ENCODE measurements around the gene IL17REL. TPM values are rescaled to one million over a fixed set of nuclear protein-coding genes. Genes with fewer than 3 reads are reported as not detected.

The IL17REL gene
- total and polyA plus RNA-seq, 10 of the 15 experiments (the other 5 are each of a cell fraction or from before 2014, with no cell fraction given): 0.03 TPM; not detected in 9

DNA sequence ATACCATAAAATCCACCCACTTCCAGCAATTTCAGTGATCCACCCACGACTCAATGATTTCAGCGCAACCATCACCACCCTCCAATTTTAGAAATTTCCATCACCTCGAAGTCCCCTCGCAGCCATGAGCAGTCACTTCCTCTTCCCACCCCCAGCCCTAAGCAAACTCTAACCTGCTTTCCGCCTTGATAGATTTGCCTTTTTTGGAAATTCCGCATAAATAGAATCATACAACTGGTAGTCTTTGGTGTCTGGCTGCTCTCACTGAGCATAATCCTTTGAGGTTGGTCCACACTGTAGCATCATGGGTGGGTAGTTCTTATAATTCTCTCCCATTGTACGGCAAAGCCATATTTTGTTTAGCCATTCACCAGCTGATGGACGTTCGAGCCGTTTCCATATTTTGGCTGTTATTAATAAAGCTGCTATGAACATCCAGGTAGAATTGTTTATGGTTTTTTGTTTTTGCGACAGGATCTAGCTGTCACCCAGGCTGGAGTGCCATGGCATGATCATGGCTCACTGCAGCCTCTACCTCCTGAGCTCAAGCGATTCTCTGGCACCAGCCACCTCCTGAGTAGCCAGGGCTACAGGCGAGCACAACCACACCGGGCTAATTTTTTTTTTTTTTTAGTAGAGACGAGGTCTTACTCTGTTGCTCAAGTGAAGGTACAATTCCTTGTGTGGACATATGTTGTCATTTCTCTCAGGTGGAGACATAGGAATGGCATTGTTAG, 36.0 kb downstream of the IL17REL start (continued):
- TF ChIP-seq, protein P1, sequence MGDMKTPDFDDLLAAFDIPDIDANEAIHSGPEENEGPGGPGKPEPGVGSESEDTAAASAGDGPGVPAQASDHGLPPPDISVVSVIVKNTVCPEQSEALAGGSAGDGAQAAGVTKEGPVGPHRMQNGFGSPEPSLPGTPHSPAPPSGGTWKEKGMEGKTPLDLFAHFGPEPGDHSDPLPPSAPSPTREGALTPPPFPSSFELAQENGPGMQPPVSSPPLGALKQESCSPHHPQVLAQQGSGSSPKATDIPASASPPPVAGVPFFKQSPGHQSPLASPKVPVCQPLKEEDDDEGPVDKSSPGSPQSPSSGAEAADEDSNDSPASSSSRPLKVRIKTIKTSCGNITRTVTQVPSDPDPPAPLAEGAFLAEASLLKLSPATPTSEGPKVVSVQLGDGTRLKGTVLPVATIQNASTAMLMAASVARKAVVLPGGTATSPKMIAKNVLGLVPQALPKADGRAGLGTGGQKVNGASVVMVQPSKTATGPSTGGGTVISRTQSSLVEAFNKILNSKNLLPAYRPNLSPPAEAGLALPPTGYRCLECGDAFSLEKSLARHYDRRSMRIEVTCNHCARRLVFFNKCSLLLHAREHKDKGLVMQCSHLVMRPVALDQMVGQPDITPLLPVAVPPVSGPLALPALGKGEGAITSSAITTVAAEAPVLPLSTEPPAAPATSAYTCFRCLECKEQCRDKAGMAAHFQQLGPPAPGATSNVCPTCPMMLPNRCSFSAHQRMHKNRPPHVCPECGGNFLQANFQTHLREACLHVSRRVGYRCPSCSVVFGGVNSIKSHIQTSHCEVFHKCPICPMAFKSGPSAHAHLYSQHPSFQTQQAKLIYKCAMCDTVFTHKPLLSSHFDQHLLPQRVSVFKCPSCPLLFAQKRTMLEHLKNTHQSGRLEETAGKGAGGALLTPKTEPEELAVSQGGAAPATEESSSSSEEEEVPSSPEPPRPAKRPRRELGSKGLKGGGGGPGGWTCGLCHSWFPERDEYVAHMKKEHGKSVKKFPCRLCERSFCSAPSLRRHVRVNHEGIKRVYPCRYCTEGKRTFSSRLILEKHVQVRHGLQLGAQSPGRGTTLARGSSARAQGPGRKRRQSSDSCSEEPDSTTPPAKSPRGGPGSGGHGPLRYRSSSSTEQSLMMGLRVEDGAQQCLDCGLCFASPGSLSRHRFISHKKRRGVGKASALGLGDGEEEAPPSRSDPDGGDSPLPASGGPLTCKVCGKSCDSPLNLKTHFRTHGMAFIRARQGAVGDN (IDR thresholded peaks at IDR 0.05): peak; percentile 62; the same call in 1 of the 2 replicates
- TF ChIP-seq, protein P2, sequence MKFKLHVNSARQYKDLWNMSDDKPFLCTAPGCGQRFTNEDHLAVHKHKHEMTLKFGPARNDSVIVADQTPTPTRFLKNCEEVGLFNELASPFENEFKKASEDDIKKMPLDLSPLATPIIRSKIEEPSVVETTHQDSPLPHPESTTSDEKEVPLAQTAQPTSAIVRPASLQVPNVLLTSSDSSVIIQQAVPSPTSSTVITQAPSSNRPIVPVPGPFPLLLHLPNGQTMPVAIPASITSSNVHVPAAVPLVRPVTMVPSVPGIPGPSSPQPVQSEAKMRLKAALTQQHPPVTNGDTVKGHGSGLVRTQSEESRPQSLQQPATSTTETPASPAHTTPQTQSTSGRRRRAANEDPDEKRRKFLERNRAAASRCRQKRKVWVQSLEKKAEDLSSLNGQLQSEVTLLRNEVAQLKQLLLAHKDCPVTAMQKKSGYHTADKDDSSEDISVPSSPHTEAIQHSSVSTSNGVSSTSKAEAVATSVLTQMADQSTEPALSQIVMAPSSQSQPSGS (IDR thresholded peaks at IDR 0.05; ENCODE audit: low read length): peak; percentile 4; the same call in 1 of the 2 replicates
- TF ChIP-seq ATF7 (IDR thresholded peaks at IDR 0.05; ENCODE audit: low read depth) (peak; percentile 91), MYC (IDR thresholded peaks at IDR 0.05; ENCODE audit: insufficient read depth, insufficient read length, insufficient replicate concordance, low read length, severe bottlenecking) (no peak), SRF (IDR thresholded peaks at IDR 0.05; ENCODE audit: low read depth in 2 of 2, low read length in 2 of 2) (peak; percentile 87 to 99), TCF12 (IDR thresholded peaks at IDR 0.05; ENCODE audit: low read depth, low read length) (no peak), SP1 (IDR thresholded peaks at IDR 0.05; ENCODE audit: low read depth, low read length) (peak; percentile 42), IKZF1 (conservative IDR thresholded peaks at IDR 0.05) (peak; percentile 26), TBL1XR1 (IDR thresholded peaks at IDR 0.05; ENCODE audit: low read depth, low read length) (peak; percentile 48; the same call in 1 of the 2 replicates), CHD2 (IDR thresholded peaks at IDR 0.05; ENCODE audit: borderline replicate concordance, low read depth, low read length) (peak; percentile 63; the same call in 1 of the 2 replicates), NR2F1 (conservative IDR thresholded peaks at IDR 0.05) (0 out of 2 replicates have a peak, but pooled peaks have one; percentile 19), CREM (IDR thresholded peaks at IDR 0.05; ENCODE audit: low read depth) (peak; percentile 57; the same call in 1 of the 2 replicates), RUNX3 (IDR thresholded peaks at IDR 0.05; ENCODE audit: low read length) (peak; percentile 64), FOXM1 (IDR thresholded peaks at IDR 0.05; ENCODE audit: low read depth, low read length) (peak; percentile 65; the same call in 1 of the 2 replicates), KAT2A (conservative IDR thresholded peaks at IDR 0.05; ENCODE audit: control insufficient read depth, low read depth, low read length) (no peak), MTA2 (IDR thresholded peaks at IDR 0.05; ENCODE audit: low read depth) (peak; percentile 72), ZZZ3 (IDR thresholded peaks at IDR 0.05; ENCODE audit: control insufficient read depth, insufficient read length, low read depth) (no peak), MEF2B (IDR thresholded peaks at IDR 0.05; ENCODE audit: partially characterized antibody, poor library complexity, severe bottlenecking) (peak; percentile 78), LARP7 (IDR thresholded peaks at IDR 0.05) (no peak), EP300 (IDR thresholded peaks at IDR 0.05; ENCODE audit: borderline replicate concordance in 1 of 2, control insufficient read depth in 1 of 2, low read depth in 2 of 2, low read length in 2 of 2) (peak in 1 of 2 experiments; percentile 67; a peak in 1 of 4 replicates)
- TF ChIP-seq, protein P3, sequence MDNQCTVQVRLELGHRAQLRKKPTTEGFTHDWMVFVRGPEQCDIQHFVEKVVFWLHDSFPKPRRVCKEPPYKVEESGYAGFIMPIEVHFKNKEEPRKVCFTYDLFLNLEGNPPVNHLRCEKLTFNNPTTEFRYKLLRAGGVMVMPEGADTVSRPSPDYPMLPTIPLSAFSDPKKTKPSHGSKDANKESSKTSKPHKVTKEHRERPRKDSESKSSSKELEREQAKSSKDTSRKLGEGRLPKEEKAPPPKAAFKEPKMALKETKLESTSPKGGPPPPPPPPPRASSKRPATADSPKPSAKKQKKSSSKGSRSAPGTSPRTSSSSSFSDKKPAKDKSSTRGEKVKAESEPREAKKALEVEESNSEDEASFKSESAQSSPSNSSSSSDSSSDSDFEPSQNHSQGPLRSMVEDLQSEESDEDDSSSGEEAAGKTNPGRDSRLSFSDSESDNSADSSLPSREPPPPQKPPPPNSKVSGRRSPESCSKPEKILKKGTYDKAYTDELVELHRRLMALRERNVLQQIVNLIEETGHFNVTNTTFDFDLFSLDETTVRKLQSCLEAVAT (IDR thresholded peaks at IDR 0.05): peak; percentile 47; the same call in 1 of the 2 replicates
- TF ChIP-seq, protein P4, sequence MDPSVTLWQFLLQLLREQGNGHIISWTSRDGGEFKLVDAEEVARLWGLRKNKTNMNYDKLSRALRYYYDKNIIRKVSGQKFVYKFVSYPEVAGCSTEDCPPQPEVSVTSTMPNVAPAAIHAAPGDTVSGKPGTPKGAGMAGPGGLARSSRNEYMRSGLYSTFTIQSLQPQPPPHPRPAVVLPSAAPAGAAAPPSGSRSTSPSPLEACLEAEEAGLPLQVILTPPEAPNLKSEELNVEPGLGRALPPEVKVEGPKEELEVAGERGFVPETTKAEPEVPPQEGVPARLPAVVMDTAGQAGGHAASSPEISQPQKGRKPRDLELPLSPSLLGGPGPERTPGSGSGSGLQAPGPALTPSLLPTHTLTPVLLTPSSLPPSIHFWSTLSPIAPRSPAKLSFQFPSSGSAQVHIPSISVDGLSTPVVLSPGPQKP (IDR thresholded peaks at IDR 0.05; ENCODE audit: low read depth, low read length): peak; percentile 95
